Vagina (tissue), 2 donors: ENCODE results near the gene PPL. TPM values are rescaled to one million over a fixed set of nuclear protein-coding genes. Genes with fewer than 3 reads are reported as not detected.

Source experiments
- DNase-seq, 2 donors: peaks; one replicate each; pipeline ENCODE4 v3.0.0-alpha.2; 2017; ENCODE audit errors: extremely low spot score in 2 of 2
- H3K27ac ChIP-seq: fragments of 200-600 bp; sonication (generic); one replicate; pipeline ENCODE4 v1.5.1; 2019
- H3K27me3 ChIP-seq: fragments of 200-600 bp; sonication (generic); one replicate; pipeline ENCODE4 v1.5.1; 2019
- H3K36me3 ChIP-seq, 2 donors: fragments of 200-600 bp; sonication (generic); one replicate each; pipeline ENCODE4 v1.5.1; 2017 to 2019
- H3K4me1 ChIP-seq: fragments of 200-600 bp; sonication (generic); one replicate; pipeline ENCODE4 v1.5.1; 2019
- H3K4me3 ChIP-seq, 2 donors: fragments of 200-600 bp; sonication (generic); 1 replicate in 1 of 2; 2 replicates in 1 of 2; pipeline ENCODE4 v1.5.1; 2016 to 2019
- H3K9me3 ChIP-seq: fragments of 200-600 bp; sonication (generic); one replicate; pipeline ENCODE4 v1.5.1; 2019
- POLR2A ChIP-seq, 2 donors: fragments of 450-650 bp; IDR thresholded peaks; one replicate each; pipeline ENCODE4 v1.6.1; 2017; ENCODE audit warnings: antibody characterized with exemption in 2 of 2, mild to moderate bottlenecking in 2 of 2, moderate library complexity in 2 of 2
- POLR2AphosphoS5 ChIP-seq, 2 donors: sonication (generic); formaldehyde crosslinking; IDR thresholded peaks; one replicate each; pipeline ENCODE4 v1.9.0; 2017; ENCODE audit warnings: antibody characterized with exemption in 2 of 2, mild to moderate bottlenecking in 2 of 2, low read depth in 1 of 2; ENCODE audit not compliant: insufficient read depth in 1 of 2
- intact Hi-C: fragments of 100-400 bp; cut with DNase I; formaldehyde crosslinking; loops from one replicate; pipeline ENCODE4 v1.15.1; 2023
- total RNA-seq: library from RNA; depleted of rRNA; stranded (reverse); fragments of >200 nt; gene quantifications from one replicate; pipeline ENCODE4 v1.2.3, GENCODE V29; 2016
- TF ChIP-seq, protein P1 (sequence below), 3 experiments: fragments of 450-650 bp in 2 of 3; fragments of 200-600 bp in 1 of 3; sonication (generic) in 1 of 3; IDR thresholded peaks; one replicate each; pipeline ENCODE4 v1.5.1; 2017 to 2019; ENCODE audit warnings: antibody characterized with exemption in 3 of 3, mild to moderate bottlenecking in 2 of 3, moderate library complexity in 2 of 3

Gene PPL
- total RNA-seq, 1 donor from 2014 or later, result 391 TPM

DNA sequence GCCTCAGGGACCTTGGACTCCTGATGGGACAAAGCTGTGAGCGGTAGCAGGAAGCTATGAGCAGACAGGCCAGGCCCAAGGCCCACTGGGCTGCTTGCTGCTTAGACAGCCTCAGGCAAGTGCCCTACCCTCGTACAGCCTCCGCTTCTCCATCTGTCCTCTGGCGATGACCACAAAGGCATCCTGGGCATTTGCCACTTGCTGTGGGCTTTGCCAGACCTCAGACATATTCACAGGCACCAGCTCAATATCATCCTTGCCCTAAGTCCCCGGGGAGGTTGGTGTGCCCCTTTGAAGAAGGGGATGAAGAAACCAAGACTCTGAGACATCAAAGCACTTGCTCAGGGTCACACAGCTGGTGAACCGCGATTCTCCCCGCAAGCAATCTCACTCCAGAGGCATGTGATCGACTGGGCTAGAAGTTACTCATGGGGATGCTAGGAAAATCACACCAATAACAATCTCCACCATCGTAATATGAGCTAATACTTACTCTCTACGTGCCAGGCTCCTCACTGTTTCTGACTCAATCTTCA lies 21.7 kb downstream of the PPL start:
- H3K27ac ChIP-seq, result no peak overlapping the region
- H3K4me3 ChIP-seq, result no peak overlapping the region
- no peaks in the 10 kb centered on the region for H3K9me3 ChIP-seq
- no peaks in the 10 kb centered on the region for H3K27me3 ChIP-seq
- peaks cover 37% of the 10 kb centered on the region for H3K4me1 ChIP-seq
- intact Hi-C loops, result no loop called here
- DNase-seq, result no peak
- H3K36me3 ChIP-seq, result peaks cover 0 to 6% of the 10 kb centered on the region in 2 donors
- no peak for TF ChIP-seq POLR2AphosphoS5 (IDR thresholded peaks at IDR 0.05; ENCODE audit: insufficient read depth in 1 of 2, low read depth in 1 of 2)
- TF ChIP-seq POLR2A (IDR thresholded peaks at IDR 0.05), result no peak
- TF ChIP-seq, protein P1, sequence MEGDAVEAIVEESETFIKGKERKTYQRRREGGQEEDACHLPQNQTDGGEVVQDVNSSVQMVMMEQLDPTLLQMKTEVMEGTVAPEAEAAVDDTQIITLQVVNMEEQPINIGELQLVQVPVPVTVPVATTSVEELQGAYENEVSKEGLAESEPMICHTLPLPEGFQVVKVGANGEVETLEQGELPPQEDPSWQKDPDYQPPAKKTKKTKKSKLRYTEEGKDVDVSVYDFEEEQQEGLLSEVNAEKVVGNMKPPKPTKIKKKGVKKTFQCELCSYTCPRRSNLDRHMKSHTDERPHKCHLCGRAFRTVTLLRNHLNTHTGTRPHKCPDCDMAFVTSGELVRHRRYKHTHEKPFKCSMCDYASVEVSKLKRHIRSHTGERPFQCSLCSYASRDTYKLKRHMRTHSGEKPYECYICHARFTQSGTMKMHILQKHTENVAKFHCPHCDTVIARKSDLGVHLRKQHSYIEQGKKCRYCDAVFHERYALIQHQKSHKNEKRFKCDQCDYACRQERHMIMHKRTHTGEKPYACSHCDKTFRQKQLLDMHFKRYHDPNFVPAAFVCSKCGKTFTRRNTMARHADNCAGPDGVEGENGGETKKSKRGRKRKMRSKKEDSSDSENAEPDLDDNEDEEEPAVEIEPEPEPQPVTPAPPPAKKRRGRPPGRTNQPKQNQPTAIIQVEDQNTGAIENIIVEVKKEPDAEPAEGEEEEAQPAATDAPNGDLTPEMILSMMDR (IDR thresholded peaks at IDR 0.05), result no peak

DNA sequence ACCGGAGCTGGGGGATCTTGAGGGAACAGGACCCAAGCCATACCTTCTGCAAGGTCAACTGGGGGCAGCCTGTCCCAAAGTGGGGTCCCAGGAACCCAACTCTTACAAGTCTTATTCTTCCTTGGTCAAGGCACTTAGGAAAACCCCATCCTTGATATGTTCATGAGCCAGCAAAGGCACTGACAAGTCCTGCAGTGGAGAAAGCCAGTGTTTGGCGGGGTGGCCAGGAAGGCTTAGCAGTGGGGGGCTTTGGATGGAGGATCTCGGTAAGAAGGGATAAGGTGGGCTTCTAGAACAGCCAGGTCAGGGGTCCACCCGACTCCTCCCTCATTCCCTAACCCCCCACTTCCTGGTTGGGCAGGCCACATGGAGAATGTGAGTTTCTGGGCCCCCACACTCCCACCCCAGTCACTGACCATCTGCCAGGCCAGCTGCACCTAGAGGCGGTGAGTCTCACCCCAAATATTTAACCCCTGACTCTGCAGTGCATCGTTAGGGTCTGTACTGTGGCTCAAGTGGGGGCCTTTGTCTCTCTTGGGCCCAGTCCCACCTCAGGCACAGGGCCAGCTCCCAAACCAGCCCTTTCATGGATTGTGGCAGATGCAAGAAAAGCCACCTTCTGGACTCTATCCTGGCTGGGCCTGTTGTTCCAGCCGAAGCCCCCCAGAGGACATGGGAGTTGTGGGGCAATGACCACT lies 22.3 kb downstream of the PPL start:
- no peak for DNase-seq
- no peak overlapping the region for H3K27ac ChIP-seq
- TF ChIP-seq POLR2AphosphoS5 (IDR thresholded peaks at IDR 0.05; ENCODE audit: insufficient read depth in 1 of 2, low read depth in 1 of 2) (no peak), POLR2A (IDR thresholded peaks at IDR 0.05) (no peak)
- TF ChIP-seq, protein P1 (IDR thresholded peaks at IDR 0.05), result no peak
- peaks cover 37% of the 10 kb centered on the region for H3K4me1 ChIP-seq
- intact Hi-C loops, result no loop called here
- peaks cover 0 to 6% of the 10 kb centered on the region in 2 donors for H3K36me3 ChIP-seq
- no peak overlapping the region for H3K4me3 ChIP-seq
- no peaks in the 10 kb centered on the region for H3K27me3 ChIP-seq
- no peaks in the 10 kb centered on the region for H3K9me3 ChIP-seq

DNA sequence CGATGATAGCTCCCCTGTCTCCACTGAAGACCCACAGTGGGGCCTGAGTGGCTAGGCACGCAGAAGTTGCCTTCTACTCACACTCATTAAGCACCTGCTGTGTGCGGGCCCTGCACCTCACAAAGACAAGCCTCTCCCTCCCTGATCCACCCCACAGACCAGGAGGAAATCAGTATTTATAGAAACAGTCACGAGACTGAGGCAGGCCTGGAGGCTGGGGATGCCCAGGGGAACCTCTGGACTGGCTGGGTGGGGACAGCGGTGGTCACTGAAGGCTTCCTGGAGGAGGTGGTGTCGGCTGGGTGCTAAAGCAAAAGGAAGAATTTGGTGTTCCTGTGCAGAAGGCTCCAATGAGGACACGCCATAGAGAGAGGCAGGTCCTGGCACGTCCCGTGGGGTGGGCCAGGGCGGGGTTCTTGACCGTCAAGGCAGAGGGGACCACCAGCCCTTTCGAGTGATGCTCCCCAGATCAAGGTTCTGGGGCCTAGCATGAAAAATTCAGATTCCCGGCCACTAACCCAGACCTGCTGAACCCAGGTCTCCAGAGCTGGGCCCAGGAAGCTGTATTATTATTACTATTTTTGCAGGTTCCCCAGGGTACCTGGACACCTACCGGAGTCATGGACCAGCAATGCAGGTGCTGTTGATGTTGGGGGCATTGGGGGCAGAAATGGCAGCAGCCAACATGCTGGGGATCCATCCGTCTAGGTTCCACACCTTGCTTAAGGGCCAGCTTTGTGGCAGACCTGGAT lies 23.0 kb downstream of the PPL start:
- no peak for DNase-seq
- TF ChIP-seq POLR2A (IDR thresholded peaks at IDR 0.05) (no peak), POLR2AphosphoS5 (IDR thresholded peaks at IDR 0.05; ENCODE audit: insufficient read depth in 1 of 2, low read depth in 1 of 2) (no peak)
- TF ChIP-seq, protein P1 (IDR thresholded peaks at IDR 0.05), result no peak
- H3K4me3 ChIP-seq, result no peak overlapping the region
- peaks cover 35% of the 10 kb centered on the region for H3K4me1 ChIP-seq
- intact Hi-C loops, result no loop called here
- peaks cover 0 to 6% of the 10 kb centered on the region in 2 donors for H3K36me3 ChIP-seq
- no peaks in the 10 kb centered on the region for H3K27me3 ChIP-seq
- no peaks in the 10 kb centered on the region for H3K9me3 ChIP-seq
- no peak overlapping the region for H3K27ac ChIP-seq

DNA sequence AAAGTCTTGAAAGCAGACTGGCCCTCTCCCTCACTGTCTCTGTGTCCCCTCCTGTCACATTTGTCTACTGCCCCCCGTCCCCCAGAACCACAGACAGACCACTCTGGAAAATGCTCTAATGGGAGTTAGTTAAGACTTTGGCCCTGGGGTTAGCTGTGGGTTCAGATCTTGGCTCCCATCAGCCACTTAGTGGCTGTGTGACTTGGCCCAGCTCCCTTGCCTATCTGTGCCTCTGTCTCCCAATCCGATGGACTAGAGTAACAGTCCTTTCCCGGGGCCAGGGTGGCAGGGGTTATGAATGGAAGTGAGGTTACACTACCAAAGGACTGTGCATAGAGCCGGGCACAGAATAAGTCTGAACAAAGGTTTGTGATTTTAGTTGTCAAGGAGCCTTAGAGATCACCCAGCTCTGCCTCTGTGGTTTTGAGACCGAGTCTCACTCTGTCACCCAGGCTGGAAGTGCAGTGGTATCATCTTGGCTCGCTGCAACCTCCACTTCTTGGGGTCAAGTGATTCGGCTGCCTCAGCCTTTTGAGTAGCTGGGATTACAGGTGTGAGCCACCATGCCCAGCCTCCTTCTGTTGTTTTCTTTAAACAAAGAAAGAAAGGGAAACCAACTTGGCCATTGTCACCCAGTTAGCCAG lies 23.7 kb downstream of the PPL start:
- intact Hi-C loops, result no loop called here
- Histone ChIP-seq H3K4me3 (no peak overlapping the region), H3K27me3 (no peaks in the 10 kb centered on the region), H3K27ac (no peak overlapping the region), H3K9me3 (no peaks in the 10 kb centered on the region), H3K36me3 (peaks cover 0 to 6% of the 10 kb centered on the region in 2 donors), H3K4me1 (peaks cover 28% of the 10 kb centered on the region)
- TF ChIP-seq, protein P1 (IDR thresholded peaks at IDR 0.05), result no peak
- TF ChIP-seq POLR2AphosphoS5 (IDR thresholded peaks at IDR 0.05; ENCODE audit: insufficient read depth in 1 of 2, low read depth in 1 of 2), result no peak
- no peak for TF ChIP-seq POLR2A (IDR thresholded peaks at IDR 0.05)
- DNase-seq, result no peak
